NCI-H2227 (cell line): Measurements from ENCODE around the gene TAAR2.
"Not testable (repeated sequence)": the region's sequence is repeated elsewhere in the genome, so short reads cannot be mapped to it uniquely, and the experiment has no call there.

Source experiments
- DNase-seq: peaks from one replicate; lab custom pipeline; 2025; ENCODE audit not compliant: unreplicated experiment; lab: John Stamatoyannopoulos, UW

The TAAR2 gene

GRCh38 chr6:132614554-132614953, 9.5 kb downstream of the TAAR2 start:
- DNase-seq = no peak

GRCh38 chr6:132612449-132613108, 11.5 kb downstream of the TAAR2 start:
- no peak for DNase-seq

- no peak for DNase-seq
Measured at GRCh38 chr6:132611616-132612015, 12.5 kb downstream of the TAAR2 start.

GRCh38 chr6:132607544-132608233, 16.4 kb downstream of the TAAR2 start:
- DNase-seq = no peak

- DNase-seq = no peak
Measured at GRCh38 chr6:132604635-132605152, 19.4 kb downstream of the TAAR2 start.

- not testable (repeated sequence) for DNase-seq
Measured at GRCh38 chr6:132600900-132601299, 23.2 kb downstream of the TAAR2 start.

GRCh38 chr6:132598473-132598872, 25.6 kb downstream of the TAAR2 start:
- DNase-seq = no peak

GRCh38 chr6:132596201-132596600, 27.9 kb downstream of the TAAR2 start:
- no peak for DNase-seq

GRCh38 chr6:132592855-132593254, 31.2 kb downstream of the TAAR2 start:
- DNase-seq = no peak

- no peak for DNase-seq
Measured at GRCh38 chr6:132590362-132590761, 33.7 kb downstream of the TAAR2 start.

GRCh38 chr6:132589454-132589853, 34.6 kb downstream of the TAAR2 start, which contains the start of gene TAAR5:
TAAR5 (minus strand) TSS chr6:132589741; CDS start chr6:132589686, 55 bp downstream.
- DNase-seq = no peak

- DNase-seq = no peak
Measured at GRCh38 chr6:132587424-132587823, 36.7 kb downstream of the TAAR2 start.

GRCh38 chr6:132584698-132585097, 39.4 kb downstream of the TAAR2 start:
- DNase-seq = no peak

GRCh38 chr6:132571774-132572173, 52.3 kb downstream of the TAAR2 start:
- DNase-seq = no peak

- DNase-seq = no peak
Measured at GRCh38 chr6:132570221-132570777, 53.8 kb downstream of the TAAR2 start, which contains the start of gene TAAR6. TAAR6 (plus strand) TSS chr6:132570322; CDS start chr6:132570322, 0 bp downstream.

- no peak for DNase-seq
Measured at GRCh38 chr6:132569170-132569569, 54.9 kb downstream of the TAAR2 start.

GRCh38 chr6:132568611-132569010, 55.5 kb downstream of the TAAR2 start:
- DNase-seq = no peak

- DNase-seq = no peak
Measured at GRCh38 chr6:132567566-132567965, 56.5 kb downstream of the TAAR2 start.
